HepG2 (cell line): ENCODE measurements around the gene ANO6. TPM values are rescaled to one million over a fixed set of nuclear protein-coding genes. Genes with fewer than 3 reads are reported as not detected.

Experiments used
- ATAC-seq: fragments of 200-7000 bp; cut with Tn5 transposase; 3 replicates; pipeline ENCODE4 v1.9.1; 2020; ENCODE audit warnings: mild to moderate bottlenecking, moderate library complexity
- BruUV-seq: library from RNA; stranded (reverse); fragments of 400-500 nt; replicated peaks from 2 replicates; lab custom pipeline; 2021; lab: Mats Ljungman, UMichigan
- CTCF ChIA-PET: fragments of 300-600 bp; formaldehyde crosslinking; extraction: SDS; loops from one replicate; lab custom pipeline; 2021; ENCODE audit warnings: low total read pairs, inconsistent platforms, low intra/inter-chr PET ratio; lab: Yijun Ruan, JAX
- POLR2A ChIA-PET: fragments of 350-600 bp; sonication (Branson Sonifier 250); formaldehyde crosslinking; loops from one replicate; lab custom pipeline; 2020; ENCODE audit warnings: antibody characterized with exemption, inconsistent platforms; lab: Yijun Ruan, JAX
- DNase-seq: peaks from one replicate; pipeline ENCODE4 v3.0.0-alpha.2; 2015; ENCODE audit warnings: low spot score
- FAIRE-seq: peaks from 3 replicates; lab custom pipeline; 2011; peaks lifted over from hg19 to GRCh38; lab: Jason Lieb, UNC
- H2AFZ ChIP-seq: one replicate; pipeline ENCODE4 v1.6.1; 2011; ENCODE audit warnings: low read length, inconsistent platforms
- H3K27ac ChIP-seq: fragments of 300-600 bp; 3 replicates; pipeline ENCODE4 v1.8.0; 2011; ENCODE audit warnings: mixed run types, mild to moderate bottlenecking, mixed read lengths, low read length, inconsistent platforms; ENCODE audit not compliant: insufficient read depth; ENCODE audit errors: extremely low read length
- H3K27me3 ChIP-seq, 2 experiments: fragments of 200-600 bp in 1 of 2; 2 replicates in 1 of 2; 3 replicates in 1 of 2; pipeline versions ENCODE4 v1.6.0 to v1.8.0; 2011; ENCODE audit warnings: low read length in 2 of 2, mild to moderate bottlenecking in 2 of 2, moderate library complexity in 2 of 2, inconsistent platforms in 1 of 2; ENCODE audit not compliant: insufficient read depth in 2 of 2, control insufficient read depth in 1 of 2
- H3K36me3 ChIP-seq, 2 experiments: fragments of 200-600 bp in 1 of 2; replicated peaks in 1 of 2; 2 replicates in 1 of 2; 3 replicates in 1 of 2; pipeline versions ENCODE4 v1.5.1 to v1.8.0; 2011; ENCODE audit warnings: low read length in 2 of 2, inconsistent platforms in 1 of 2; ENCODE audit not compliant: insufficient read depth in 2 of 2, control insufficient read depth in 1 of 2
- H3K4me1 ChIP-seq: 2 replicates; pipeline ENCODE4 v1.5.1; 2012; ENCODE audit warnings: low read length, inconsistent platforms; ENCODE audit not compliant: insufficient read depth
- H3K4me2 ChIP-seq: 2 replicates; pipeline ENCODE4 v1.6.0; 2011; ENCODE audit warnings: low read depth, low read length, inconsistent platforms
- H3K4me3 ChIP-seq, 3 experiments: fragments of 200-600 bp in 1 of 3; sonication (generic), shearing (Covaris generic) in 1 of 3; replicated peaks in 1 of 3; 2 replicates each; pipeline ENCODE4 v1.5.1; 2011 to 2016; ENCODE audit warnings: low read length in 3 of 3, inconsistent platforms in 2 of 3, low read depth in 2 of 3, mild to moderate bottlenecking in 2 of 3, control low read depth in 1 of 3, mixed read lengths in 1 of 3; ENCODE audit not compliant: insufficient read depth in 1 of 3
- H3K79me2 ChIP-seq: one replicate; pipeline ENCODE4 v1.6.1; 2011; ENCODE audit warnings: low read length, inconsistent platforms; ENCODE audit not compliant: insufficient read depth
- H3K9ac ChIP-seq: 2 replicates; pipeline ENCODE4 v1.6.0; 2011; ENCODE audit warnings: mild to moderate bottlenecking, low read depth, low read length, inconsistent platforms; ENCODE audit not compliant: insufficient read depth
- H3K9me3 ChIP-seq: 2 replicates; pipeline ENCODE4 v1.5.1; 2012; ENCODE audit warnings: mild to moderate bottlenecking, low read length
- H4K20me1 ChIP-seq: 2 replicates; pipeline ENCODE4 v1.6.0; 2011; ENCODE audit warnings: inconsistent platforms, mild to moderate bottlenecking, low read length, moderate library complexity; ENCODE audit not compliant: insufficient read depth
- CC2D1A ChIP-seq: sonication (generic); formaldehyde crosslinking; IDR thresholded peaks from 2 replicates; pipeline ENCODE4 v1.8.1; 2023; ENCODE audit warnings: mild to moderate bottlenecking, missing genetic modification reagents
- CREB1 ChIP-seq, 2 experiments: fragments of 450-650 bp in 1 of 2; IDR thresholded peaks; 2 replicates each; pipeline ENCODE4 v1.6.1; 2016 to 2017; ENCODE audit warnings: control low read depth in 1 of 2, mild to moderate bottlenecking in 1 of 2, missing compliant biosample characterization in 1 of 2, missing genetic modification characterization in 1 of 2
- MAFK ChIP-seq, 2 experiments: IDR thresholded peaks in 1 of 2; conservative IDR thresholded peaks in 1 of 2; 2 replicates each; pipeline ENCODE4 v1.6.1; 2011; ENCODE audit warnings: improper control_type of control experiment in 2 of 2, low read length in 2 of 2
- MED1 ChIP-seq: sonication (generic); formaldehyde crosslinking; IDR thresholded peaks from 2 replicates; pipeline ENCODE4 v1.4.0; 2020; ENCODE audit warnings: missing genetic modification reagents
- SALL1 ChIP-seq: sonication (generic); formaldehyde crosslinking; IDR thresholded peaks from 2 replicates; pipeline ENCODE4 v1.8.0; 2022; ENCODE audit warnings: mild to moderate bottlenecking, missing genetic modification reagents
- U2AF2 ChIP-seq: fragments of 200-400 bp; formaldehyde crosslinking; IDR thresholded peaks from 2 replicates; pipeline ENCODE4 v1.6.1; 2017; ENCODE audit warnings: low read depth, mild to moderate bottlenecking, low read length
- ZNF274 ChIP-seq: sonication (generic); formaldehyde crosslinking; IDR thresholded peaks from 2 replicates; pipeline ENCODE4 v1.5.1; 2020; ENCODE audit warnings: mild to moderate bottlenecking, missing genetic modification reagents
- ZNF382 ChIP-seq: sonication (generic); formaldehyde crosslinking; IDR thresholded peaks from 2 replicates; pipeline ENCODE4 v1.5.0; 2020; ENCODE audit warnings: missing genetic modification reagents, mild to moderate bottlenecking, borderline replicate concordance
- ZNF383 ChIP-seq: sonication (generic); formaldehyde crosslinking; IDR thresholded peaks from 2 replicates; pipeline ENCODE4 v1.4.0; 2020; ENCODE audit warnings: missing genetic modification reagents, mild to moderate bottlenecking, borderline replicate concordance
- ZNF878 ChIP-seq: sonication (generic); formaldehyde crosslinking; IDR thresholded peaks from 2 replicates; pipeline ENCODE4 v1.8.1; 2023; ENCODE audit warnings: mild to moderate bottlenecking, missing genetic modification reagents, moderate library complexity
- ZZZ3 ChIP-seq: sonication (generic); formaldehyde crosslinking; IDR thresholded peaks from 2 replicates; pipeline ENCODE4 v1.4.0; 2020; ENCODE audit warnings: missing genetic modification reagents, mild to moderate bottlenecking, borderline replicate concordance
- WGBS: methylation state at CpG from one replicate; pipeline ENCODE4 v1.1.6; 2017; ENCODE audit warnings: low lambda C conversion rate; 5-methylcytosine and 5-hydroxymethylcytosine counted together
- in situ Hi-C: cut with HindIII; loops from 2 replicates; pipeline ENCODE4 v1.10.0; 2017; ENCODE audit warnings: low pct_unique_long_range_greater_than_20kb; ENCODE audit not compliant: extremely low pct_ligation_motif_present
- intact Hi-C: fragments of 100-400 bp; cut with micrococcal nuclease; formaldehyde crosslinking; loops from one replicate; pipeline ENCODE4 v1.10.0; 2022; ENCODE audit not compliant: unreplicated experiment
- polyA plus RNA-seq, 8 experiments: library from polyadenylated mRNA; depleted of rRNA in 3 of 8; stranded (reverse) in 7 of 8; unstranded in 1 of 8; fragments of >200 nt; fragmentation: Illumina TruSeq in 4 of 8; extraction: Trizol in 4 of 8; gene quantifications; 2 replicates each; pipeline versions ENCODE4 v1.2.1 to v1.2.3, GENCODE V29; 2011 to 2016; ENCODE audit warnings: low read depth in 4 of 8, missing spikeins in 1 of 8, mixed read lengths in 1 of 8; ENCODE audit not compliant: insufficient read depth in 1 of 8
- total RNA-seq, 5 experiments: library from RNA; depleted of rRNA; stranded (reverse); fragments of >200 nt; fragmentation: Illumina TruSeq; extraction: Trizol; gene quantifications; 2 replicates each; pipeline ENCODE4 v1.2.3, GENCODE V29; 2016; ENCODE audit warnings: low read depth in 1 of 5
- TF ChIP-seq, protein P1 (sequence below): sonication (generic); formaldehyde crosslinking; IDR thresholded peaks from 2 replicates; pipeline ENCODE4 v1.4.0; 2020; ENCODE audit warnings: mild to moderate bottlenecking, missing genetic modification reagents
- TF ChIP-seq, protein P2 (sequence below): sonication (generic); formaldehyde crosslinking; IDR thresholded peaks from 2 replicates; pipeline ENCODE4 v1.4.0; 2020; ENCODE audit warnings: missing genetic modification reagents, mild to moderate bottlenecking, borderline replicate concordance

ANO6 gene
- total and polyA plus RNA-seq, 2 of the 13 experiments (the other 11 are each of a cell fraction or from before 2014, with no cell fraction given) = 37.8 to 57.1 TPM

- Histone ChIP-seq H3K9ac (no peak overlapping the region), H3K36me3 (peaks cover 2 to 18% of the 10 kb centered on the region in 2 experiments; a peak in 3 of 5 replicates), H4K20me1 (no peaks in the 10 kb centered on the region), H3K27ac (no peak overlapping the region), H3K4me2 (no peak overlapping the region), H3K27me3 (no peaks in the 10 kb centered on the region), H3K9me3 (no peaks in the 10 kb centered on the region), H3K4me3 (no peak overlapping the region), H2AFZ (no peak overlapping the region), H3K4me1 (no peaks in the 10 kb centered on the region), H3K79me2 (no peaks in the 10 kb centered on the region)
- TF ChIP-seq SALL1 (CRISPR knock-in tag) = no peak
- no peak for TF ChIP-seq MAFK (conservative IDR thresholded peaks at IDR 0.05 in 1 of 2, IDR thresholded peaks at IDR 0.05 in 1 of 2; ENCODE audit: low read length in 2 of 2)
- TF ChIP-seq ZNF383 (CRISPR knock-in tag) = no peak
- TF ChIP-seq U2AF2 = no peak
- TF ChIP-seq, protein P1, sequence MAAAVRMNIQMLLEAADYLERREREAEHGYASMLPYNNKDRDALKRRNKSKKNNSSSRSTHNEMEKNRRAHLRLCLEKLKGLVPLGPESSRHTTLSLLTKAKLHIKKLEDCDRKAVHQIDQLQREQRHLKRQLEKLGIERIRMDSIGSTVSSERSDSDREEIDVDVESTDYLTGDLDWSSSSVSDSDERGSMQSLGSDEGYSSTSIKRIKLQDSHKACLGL (CRISPR knock-in tag) = no peak
- no peak for TF ChIP-seq ZNF878 (CRISPR knock-in tag)
- no peak for TF ChIP-seq MED1
- TF ChIP-seq ZZZ3 (CRISPR knock-in tag) = no peak
- TF ChIP-seq, protein P2, sequence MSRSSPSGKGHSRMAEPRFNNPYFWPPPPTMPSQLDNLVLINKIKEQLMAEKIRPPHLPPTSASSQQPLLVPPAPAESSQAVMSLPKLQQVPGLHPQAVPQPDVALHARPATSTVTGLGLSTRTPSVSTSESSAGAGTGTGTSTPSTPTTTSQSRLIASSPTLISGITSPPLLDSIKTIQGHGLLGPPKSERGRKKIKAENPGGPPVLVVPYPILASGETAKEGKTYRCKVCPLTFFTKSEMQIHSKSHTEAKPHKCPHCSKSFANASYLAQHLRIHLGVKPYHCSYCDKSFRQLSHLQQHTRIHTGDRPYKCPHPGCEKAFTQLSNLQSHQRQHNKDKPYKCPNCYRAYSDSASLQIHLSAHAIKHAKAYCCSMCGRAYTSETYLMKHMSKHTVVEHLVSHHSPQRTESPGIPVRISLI = no peak
- no peak for TF ChIP-seq ZNF274 (CRISPR knock-in tag)
- no peak for TF ChIP-seq CREB1 (IDR thresholded peaks at IDR 0.05)
- no peak for TF ChIP-seq CREB1 (CRISPR knock-in tag; IDR thresholded peaks at IDR 0.05)
- TF ChIP-seq CC2D1A (CRISPR knock-in tag) = no peak
- no peak for TF ChIP-seq ZNF382 (CRISPR knock-in tag)
- ChIA-PET CTCF (no interaction called here), POLR2A (no interaction called here)
- in situ Hi-C loops (no loop called here), intact Hi-C loops (no loop called here)
- BruUV-seq = no TSS peak
- FAIRE-seq = no peak
- no peak for ATAC-seq
- DNase-seq = no peak
- WGBS = 96% methylated on average over 4 of the region's 4 CpGs
These were observed 182.7 kb downstream of the ANO6 start for GRCh38 chr12:45398552-45398951.
